HT1080 (cell line): ENCODE results near the gene DEPDC1. TPM values are rescaled to one million over a fixed set of nuclear protein-coding genes. Genes with fewer than 3 reads are reported as not detected.
"Not testable (repeated sequence)": the region's sequence is repeated elsewhere in the genome, so short reads cannot be mapped to it uniquely, and the experiment has no call there.

Experiments
- DNase-seq: peaks from one replicate; pipeline ENCODE4 v3.0.0-alpha.2; 2015; ENCODE audit warnings: low read depth
- total RNA-seq: library from RNA; depleted of rRNA; stranded (reverse); fragments of >200 nt; shearing (Covaris generic); gene quantifications from 2 replicates; pipeline ENCODE4 v1.2.3, GENCODE V29; 2014

Gene DEPDC1
- total RNA-seq, 1 experiment from 2014 or later = 55.3 TPM

DNA sequence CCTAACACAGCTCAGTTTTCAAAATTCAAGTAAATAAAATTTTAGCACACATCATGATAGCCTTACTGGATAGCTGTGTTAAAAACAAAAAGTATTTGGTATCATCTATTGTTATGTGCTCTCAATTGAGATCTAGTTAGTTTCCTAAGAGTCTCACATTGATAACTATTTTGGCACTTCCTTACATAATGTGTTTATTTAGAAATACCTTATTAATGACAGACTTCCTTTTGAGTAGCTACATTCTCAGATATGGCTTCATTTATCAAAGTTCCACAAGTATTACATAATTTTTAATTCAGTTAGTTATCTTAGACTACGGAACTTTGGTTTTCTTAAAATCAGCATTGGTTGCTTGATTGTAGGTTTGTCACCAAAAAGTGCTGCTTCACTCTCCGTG lies 20.3 kb downstream of the DEPDC1 start:
- DNase-seq = not testable (repeated sequence)

DNA sequence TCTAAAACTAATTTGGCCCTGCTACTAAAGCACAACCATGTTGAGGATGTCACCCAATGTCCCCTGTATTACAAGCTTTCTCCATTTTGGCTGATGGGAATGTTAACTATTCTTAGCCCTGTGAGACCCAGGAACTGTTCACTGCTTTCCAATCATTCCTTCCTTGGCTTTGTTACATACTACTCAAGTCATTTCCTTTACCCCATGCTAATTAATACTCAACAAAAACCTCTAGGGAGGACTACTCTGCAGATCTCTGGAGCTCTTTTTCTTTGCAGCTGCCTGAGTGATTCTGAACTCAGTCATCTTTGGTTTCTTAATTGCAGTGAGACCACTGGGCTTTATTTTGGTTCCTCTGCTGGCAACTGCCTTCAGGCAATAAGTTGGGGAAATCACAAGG lies 23.8 kb downstream of the DEPDC1 start:
- DNase-seq = no peak

DNA sequence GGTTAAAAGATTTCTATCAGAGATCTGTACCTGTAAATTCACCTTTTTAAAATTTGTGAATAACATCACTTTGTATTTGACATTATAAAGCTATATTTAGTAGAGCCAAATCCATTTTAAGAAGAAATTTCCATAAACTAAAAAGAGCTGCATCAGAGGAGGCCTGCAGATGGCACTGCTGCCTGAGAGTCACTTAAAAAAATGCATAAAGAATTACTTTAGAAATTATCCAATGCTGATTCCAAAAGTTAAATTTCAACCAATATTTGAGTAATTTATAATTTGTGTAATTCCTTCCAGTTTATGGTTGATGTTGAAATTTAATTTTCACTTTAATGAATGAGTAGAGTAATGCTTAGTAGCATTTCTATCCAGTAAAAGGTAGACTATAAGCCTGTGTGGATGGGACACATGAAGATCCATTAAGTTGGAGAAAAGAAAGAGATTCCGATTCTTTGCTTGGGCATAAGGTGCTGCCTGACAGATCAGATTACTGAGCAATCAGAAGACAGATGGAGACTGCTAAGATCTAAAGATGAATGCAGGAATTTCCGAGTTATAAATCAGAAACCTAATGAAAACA lies 26.4 kb downstream of the DEPDC1 start:
- no peak for DNase-seq

GRCh38 chr1:68464891-68465290 lies 32.0 kb downstream of the DEPDC1 start:
- no peak for DNase-seq

DNA sequence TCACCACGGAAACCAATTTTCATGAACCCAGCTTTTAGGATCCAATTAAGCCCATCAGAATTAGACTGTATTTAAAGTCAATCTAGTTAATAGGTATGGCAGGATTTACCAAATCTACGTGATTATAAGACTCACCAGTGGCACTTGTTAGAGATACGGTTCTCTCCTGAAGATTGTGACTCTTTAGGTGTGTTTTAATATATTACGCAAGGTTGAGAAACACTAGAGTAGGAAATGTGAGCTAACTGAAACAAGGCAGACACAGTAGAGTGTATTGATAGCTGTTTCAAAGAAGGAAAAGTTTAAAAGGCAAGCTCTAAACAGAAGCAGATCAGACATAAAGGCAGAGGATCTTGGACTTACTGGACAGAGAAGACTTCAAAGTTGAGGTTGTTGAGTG lies 35.9 kb downstream of the DEPDC1 start:
- DNase-seq = no peak

GRCh38 chr1:68459796-68460195 lies 37.1 kb downstream of the DEPDC1 start:
- DNase-seq = peak; percentile 57

DNA sequence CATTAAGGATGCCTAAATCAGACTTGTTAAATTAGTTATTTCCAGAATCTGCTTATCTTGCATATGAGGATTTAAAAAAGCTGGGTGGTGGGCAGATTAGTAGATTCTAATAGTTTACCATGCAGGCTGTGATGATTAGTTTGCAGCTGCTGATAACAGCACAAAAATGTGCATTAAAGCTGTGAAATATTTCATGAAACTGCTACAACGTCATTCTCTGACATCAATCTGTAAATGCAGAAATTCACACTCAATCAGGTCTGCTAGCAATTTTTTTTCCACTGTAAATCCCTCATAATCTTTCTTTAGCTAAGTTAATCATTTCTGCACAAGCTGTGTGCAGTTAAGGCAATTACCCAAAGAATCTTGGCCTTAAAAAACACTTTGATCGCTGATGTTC lies 37.8 kb downstream of the DEPDC1 start:
- no peak for DNase-seq

GRCh38 chr1:68456202-68456601 lies 40.7 kb downstream of the DEPDC1 start:
- no peak for DNase-seq

DNA sequence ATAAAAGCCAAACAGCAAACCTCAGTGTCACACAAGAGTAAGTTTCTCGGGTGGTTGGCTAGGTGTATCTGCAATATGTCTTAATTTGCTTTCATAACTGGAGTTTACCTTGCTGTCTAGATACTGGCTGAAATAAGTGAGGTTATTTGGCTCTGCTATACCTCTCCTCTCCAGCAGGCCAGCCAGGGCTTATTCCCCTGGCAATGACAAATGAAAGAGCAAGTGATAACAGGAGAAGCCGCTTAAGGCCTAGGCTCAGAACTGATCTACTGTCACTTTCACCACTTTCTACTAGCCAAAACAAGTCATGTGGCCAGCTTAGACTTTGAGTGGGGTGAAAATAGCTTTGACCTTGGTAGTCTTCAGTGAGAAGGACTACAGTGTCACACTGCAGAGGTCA lies 42.3 kb downstream of the DEPDC1 start:
- no peak for DNase-seq

DNA sequence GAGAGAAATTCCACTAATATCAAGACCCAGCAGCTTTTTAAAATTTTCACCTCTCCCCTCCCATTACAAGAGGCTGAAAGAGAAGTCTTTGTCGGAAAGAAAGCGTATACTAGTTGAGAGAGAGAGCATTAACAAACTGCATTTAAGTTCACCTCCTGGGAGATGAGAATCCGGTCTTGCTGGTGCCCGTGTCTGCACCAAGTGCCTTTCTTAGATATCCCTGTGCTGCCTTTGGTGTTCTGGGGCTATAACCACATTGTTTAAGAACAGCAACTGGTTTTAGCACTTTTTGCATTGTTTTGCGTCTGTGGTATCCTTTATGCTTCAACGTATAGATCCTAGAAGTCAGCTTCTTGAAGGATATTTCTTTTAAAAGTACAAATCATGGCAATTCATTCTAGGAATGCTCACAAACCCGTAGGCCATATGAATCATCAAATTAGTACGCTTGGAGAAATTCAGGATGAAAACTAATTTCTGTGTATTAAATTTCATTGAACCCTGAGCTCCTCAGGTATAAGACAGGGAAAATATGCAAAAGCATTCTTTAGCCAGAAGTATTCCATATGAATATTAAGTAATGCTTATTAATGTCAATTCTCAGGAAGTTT lies 43.7 kb downstream of the DEPDC1 start:
- DNase-seq = no peak

GRCh38 chr1:68449901-68450300 lies 47.0 kb downstream of the DEPDC1 start, which contains the start of gene RPE65:
TSS of gene RPE65 (minus strand) at chr1:68449954. CDS start at chr1:68449905, 49 bp downstream.
- DNase-seq = peak; percentile 19

DNA sequence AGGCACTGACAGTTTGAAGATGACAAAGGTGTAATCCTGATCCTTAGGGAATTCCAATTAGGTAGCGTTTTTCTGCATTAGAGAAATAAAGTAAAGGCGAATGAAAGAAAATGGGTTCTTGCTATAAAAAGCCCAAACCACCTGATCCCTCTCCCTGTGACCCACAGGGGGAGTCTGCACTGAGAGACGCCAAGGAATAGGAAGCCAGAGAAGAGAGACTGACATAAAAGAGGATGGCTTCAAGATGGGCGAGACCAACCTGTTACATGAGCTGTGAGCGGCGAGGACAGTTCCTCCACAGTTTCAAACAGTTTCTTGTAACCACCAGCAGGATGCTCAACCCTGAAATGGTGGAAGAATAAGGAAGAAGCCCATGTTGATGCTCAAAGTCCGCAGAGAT lies 48.5 kb downstream of the DEPDC1 start:
- no peak for DNase-seq

DNA sequence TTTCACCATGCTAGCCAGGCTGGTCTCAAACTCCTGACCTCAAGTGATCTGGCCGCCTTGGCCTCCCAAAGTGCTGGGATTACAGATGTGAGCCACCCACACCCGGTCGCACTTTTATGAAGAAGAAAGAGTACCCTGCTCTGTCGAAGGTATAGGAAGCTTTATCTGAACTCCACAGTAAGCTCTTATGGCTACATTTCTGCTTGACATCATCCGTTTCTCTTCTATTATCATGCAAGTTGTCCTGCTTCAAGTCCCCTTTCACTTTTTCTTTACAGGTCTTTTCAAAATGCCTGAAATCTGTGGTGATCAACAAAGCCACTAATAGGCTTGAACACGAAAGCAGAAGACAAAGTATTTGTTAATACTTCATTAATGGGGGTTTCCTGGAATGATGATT lies 51.2 kb downstream of the DEPDC1 start:
- DNase-seq = no peak

DNA sequence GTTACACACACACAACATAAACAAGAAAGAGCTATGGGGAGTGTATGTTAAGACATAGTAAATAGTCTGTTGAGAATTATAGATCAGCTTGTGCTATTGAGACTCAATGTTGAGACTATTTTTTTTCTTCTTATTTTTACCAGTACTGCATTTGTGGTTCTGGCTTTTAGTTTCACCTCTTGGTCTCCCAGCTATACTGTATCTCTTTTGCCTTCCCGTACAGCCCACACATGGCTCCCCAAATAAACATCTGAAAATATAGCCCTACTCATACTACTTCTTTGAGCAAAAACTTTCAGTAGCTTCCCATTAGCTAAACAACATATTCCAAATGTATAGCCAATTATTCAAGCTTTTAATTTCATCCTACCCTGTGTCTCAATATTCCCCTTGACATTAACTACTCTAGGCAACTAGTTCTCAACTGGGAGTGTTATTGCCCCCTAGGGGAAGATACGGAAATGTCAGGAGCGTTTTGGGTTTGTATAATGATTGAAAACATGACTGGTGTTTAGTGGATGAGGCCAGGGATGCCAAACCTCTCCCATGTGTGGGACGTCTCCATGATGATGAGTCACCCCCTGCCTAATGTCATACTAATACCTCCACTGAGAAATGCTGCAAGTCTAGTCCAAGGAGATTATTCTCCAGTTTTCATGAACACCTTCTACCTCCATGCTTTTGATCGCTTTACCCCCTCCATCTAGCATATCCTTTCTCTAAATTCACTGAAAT lies 53.9 kb downstream of the DEPDC1 start:
- DNase-seq = peak; percentile 78

- DNase-seq = peak; percentile 16
Observed at GRCh38 chr1:68442006-68442405, 54.9 kb downstream of the DEPDC1 start.

- DNase-seq = no peak
Observed at GRCh38 chr1:68438310-68438709, 58.6 kb downstream of the DEPDC1 start.

DNA sequence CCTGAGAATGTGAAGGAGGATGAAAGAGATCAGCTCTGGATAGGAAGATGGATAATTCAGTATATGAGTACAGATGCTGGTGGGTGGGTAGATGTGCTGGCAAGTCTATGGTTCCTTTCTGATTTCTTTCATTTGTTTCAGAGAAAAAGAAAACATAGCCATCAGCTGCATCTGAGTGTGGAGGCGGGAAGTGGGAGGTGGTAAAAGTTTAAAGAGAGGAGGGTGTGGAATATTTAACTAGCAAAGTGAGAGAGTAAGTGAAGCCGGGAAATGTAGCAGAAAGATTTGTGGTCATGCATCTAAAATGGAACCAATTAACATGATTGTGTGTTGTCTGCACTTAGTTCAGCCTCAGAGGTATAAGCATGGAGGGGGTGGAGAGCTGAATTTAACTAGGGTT lies 63.5 kb downstream of the DEPDC1 start:
- DNase-seq = no peak

GRCh38 chr1:68431076-68431475 lies 65.8 kb downstream of the DEPDC1 start:
- DNase-seq = no peak

GRCh38 chr1:68429233-68429808 lies 67.6 kb downstream of the DEPDC1 start:
- DNase-seq = no peak

- DNase-seq = no peak
Observed at GRCh38 chr1:68426594-68426993, 70.3 kb downstream of the DEPDC1 start.
